Tongue (tissue), 2 donors: ENCODE data around the gene PLCB1. TPM values are rescaled to one million over a fixed set of nuclear protein-coding genes. Genes with fewer than 3 reads are reported as not detected.
"Not testable (repeated sequence)": the region's sequence is repeated elsewhere in the genome, so short reads cannot be mapped to it uniquely, and the experiment has no call there.

Experiments used
- DNase-seq: peaks from one replicate; pipeline ENCODE4 v3.0.0-alpha.2; 2015
- total RNA-seq: library from RNA; depleted of rRNA; stranded (reverse); fragments of >200 nt; gene quantifications from one replicate; pipeline ENCODE4 v1.2.3, GENCODE V29; 2014

PLCB1 gene
- total RNA-seq, 1 donor from 2014 or later = 30.9 TPM

DNA sequence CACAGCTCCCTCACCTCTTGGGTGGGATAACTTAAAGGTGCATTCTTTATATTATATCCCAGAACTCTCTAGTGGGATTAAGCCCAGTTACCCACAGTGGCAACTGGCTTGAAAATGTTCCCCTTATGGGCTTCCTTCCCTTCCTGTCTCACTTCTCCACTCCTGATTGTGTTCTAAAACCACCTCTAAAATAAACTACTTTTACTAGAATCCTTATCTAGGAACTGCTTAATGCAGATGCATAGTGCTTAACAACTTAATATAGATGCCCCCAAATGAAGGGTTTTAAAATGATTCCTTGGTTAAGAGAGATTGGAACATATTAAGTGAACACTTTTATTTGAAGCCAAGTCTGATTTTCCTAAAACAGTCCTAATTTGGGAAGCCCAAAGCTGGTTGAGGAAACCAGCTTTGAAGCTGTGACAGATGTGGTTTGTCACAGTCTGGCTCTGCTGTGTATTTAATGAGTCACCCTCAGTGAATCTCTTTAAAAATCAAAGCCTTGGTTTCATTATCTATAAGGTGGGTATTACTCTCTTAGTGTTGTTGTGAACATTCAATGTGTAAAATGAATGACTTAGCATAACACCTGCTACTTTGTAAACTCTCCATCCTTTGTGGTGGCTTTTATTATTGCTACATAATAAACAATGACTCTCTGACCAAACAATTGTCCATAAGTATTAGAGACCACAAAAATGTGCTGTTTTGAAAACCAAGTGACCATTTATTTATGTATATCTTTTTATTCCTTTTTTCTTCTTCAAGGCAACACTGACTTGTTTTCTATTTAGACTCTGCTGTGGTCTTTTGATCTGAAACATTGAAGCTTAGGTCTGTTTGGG lies 24.4 kb downstream of the PLCB1 start:
- no peak for DNase-seq

DNA sequence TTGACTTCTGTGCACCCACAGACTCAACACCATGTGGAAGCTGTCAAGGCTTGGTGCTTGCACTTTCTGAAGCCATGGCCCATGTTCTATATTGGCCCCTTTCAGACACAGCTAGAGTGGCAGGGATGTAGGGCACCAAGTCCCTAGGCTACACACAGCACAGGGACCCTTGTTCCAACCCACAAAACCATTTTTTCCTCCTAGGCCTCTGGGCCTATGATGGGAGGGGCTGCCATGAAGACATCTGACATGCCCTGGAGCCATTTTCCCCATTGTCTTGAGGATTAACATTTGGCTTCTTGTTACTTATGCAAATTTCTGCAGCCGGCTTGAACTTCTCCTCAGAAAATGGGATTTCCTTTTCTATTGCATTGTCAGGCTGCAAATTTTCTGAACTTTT lies 27.2 kb downstream of the PLCB1 start:
- not testable (repeated sequence) for DNase-seq

- DNase-seq = peak; percentile 7
These were observed 29.4 kb downstream of the PLCB1 start for GRCh38 chr20:8161264-8162071.

DNA sequence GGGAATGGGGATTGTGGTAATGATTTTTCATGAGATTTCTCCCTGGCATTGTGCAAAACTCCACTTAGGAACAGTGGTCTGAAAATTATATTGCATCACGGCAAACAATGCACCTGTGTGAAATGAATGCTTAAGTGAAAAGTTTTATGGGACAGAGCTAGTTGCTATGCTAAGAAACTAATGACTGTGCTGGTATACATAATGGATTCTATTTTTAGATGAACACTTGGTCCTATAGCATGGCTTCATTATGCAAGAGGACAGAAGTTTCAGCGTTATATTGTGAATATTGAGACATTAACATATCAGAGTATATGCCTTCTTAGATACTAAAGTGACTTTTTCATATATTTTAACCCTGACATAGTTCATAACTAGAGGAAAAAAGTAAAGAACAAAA lies 30.5 kb downstream of the PLCB1 start:
- no peak for DNase-seq

DNA sequence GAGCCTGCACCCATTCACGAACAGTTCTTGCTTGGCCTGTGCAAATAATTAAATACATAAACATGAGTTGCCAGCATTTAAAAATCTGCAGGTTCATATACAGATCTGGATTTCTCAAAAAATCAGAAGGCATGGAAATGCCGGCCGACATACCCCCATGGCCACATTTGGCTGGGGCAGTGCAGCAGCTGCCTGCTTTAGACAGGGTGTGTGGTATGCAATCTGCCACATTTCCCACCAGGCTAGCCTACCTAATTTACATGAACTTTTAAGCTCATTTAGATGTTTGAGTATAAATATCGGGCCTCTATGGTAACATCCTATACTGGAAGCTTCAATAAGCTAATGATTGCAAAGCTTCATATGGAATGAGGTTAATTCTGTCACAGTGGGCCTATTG lies 31.5 kb downstream of the PLCB1 start:
- no peak for DNase-seq

- DNase-seq = no peak
These were observed 34.7 kb downstream of the PLCB1 start for GRCh38 chr20:8166730-8167129.

GRCh38 chr20:8168785-8169288 lies 36.8 kb downstream of the PLCB1 start:
- no peak for DNase-seq

GRCh38 chr20:8170921-8171320 lies 38.9 kb downstream of the PLCB1 start:
- no peak for DNase-seq

DNA sequence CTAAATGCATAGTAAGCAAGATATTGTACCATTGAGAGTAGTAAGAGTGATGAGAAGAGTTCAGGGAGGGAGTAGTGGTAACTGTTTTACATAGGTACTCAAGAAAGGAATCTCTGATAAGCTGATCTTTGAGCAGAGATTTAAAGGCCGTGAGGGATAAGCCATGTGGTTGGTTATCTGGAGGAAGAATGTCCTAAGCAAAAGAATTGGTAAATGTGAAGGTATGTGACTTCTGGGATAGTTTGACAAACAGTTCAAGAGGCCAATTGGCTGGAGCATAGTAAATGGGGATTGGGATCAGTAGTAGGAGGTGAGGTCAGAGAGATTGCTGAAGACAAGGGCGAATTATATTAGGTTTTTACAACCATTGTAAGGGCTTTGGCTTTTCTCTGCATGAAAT lies 40.1 kb downstream of the PLCB1 start:
- no peak for DNase-seq

DNA sequence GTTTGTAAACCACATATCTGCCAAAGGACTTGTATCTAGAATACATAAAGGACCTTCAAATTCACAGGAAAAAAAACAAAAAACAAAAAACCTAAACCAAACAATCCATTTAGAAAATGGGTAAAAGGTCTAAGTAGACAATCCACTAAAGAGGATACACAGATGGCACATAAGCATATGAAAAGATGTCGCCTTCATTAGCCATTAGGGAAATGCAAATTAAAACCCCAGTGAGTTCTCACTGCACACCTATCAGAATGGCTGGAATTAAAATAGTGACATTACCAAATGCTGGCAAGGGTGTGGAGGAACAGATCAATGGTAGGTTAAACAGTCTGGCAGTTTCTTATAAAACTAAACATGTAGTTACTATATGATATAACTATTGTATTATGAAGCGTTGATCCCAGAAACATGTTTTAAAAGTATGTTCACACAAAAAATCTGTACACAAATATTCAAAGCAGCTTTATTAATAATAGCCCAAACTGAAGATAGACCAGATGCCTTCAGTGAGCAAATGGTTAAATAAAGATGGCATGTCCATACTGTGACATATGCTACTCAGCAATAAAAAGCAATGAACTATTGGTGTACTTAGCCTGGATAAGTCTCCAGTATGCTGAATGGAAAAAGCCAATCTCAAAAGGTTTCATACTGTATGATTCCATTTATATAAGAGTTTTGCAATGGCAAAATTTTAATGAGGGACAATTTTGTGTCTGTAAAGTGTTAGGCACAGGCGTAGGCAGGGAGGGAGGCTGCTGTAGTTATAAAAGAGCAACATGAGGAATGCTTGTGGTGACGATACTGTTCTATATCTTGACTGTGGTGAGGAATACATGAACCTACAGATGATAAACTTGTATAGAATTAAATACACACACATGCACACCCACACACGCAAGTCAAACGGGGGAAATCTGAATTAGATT lies 43.9 kb downstream of the PLCB1 start:
- DNase-seq = no peak

DNA sequence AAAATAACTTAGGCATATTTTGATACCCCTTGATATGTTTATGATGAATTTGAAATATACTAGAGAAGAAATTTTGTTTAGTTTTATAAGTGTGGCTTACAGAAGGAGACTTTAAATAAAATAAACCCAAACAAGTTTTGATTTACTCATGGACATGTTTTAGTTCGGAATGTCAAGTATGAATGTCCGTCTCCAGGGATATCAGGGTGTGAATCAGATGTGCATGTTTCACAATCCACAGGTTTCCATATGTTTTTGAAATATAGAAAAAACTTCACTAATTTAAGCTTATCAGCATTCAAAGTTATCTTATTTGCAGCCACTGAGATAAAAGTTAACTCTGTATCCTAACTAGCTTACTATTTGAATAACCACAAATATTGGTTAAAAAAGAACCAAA lies 51.5 kb downstream of the PLCB1 start:
- DNase-seq = no peak

- DNase-seq = no peak
These were observed 55.7 kb downstream of the PLCB1 start for GRCh38 chr20:8187740-8188139.

- no peak for DNase-seq
These were observed 58.2 kb downstream of the PLCB1 start for GRCh38 chr20:8190043-8190880.

GRCh38 chr20:8194721-8195120 lies 62.7 kb downstream of the PLCB1 start:
- DNase-seq = no peak

GRCh38 chr20:8196096-8196495 lies 64.0 kb downstream of the PLCB1 start:
- no peak for DNase-seq

DNA sequence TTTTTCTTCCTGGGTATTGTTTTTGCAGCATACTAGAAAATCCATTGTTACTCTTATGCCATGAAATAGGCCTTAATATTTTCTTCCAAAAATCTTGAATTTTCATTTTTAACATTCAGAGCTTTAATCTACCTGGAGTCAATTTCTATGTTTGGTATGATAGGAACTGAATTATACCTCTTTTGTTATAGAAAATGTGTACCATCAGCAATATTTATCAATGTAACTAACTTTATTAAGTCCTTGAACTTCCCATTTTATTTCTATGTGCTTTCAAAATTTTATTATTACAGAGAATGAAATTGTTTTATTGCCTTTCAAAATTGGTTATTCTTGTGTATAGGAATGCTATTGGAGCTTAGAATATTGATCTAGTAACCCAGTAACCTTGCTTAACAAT lies 68.2 kb downstream of the PLCB1 start:
- DNase-seq = no peak

DNA sequence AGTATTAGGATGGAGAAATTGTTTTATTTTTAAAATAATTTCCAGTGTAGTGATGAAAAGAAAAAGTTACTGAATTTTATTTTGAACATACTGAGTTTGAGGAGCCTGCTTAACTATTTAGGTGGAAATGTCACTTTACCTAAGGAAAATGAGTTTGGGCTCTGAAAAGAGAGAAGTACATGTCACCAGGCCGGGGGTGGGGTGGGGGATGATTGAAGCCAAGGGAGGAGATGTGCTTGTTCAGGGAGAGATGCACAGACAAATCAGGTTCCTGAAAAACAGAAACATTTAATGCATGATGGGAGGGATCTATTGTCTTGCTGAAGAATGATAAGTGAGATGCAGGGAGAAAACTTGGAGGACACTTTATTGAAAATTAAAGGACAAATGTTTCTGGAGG lies 71.3 kb downstream of the PLCB1 start:
- DNase-seq = no peak

DNA sequence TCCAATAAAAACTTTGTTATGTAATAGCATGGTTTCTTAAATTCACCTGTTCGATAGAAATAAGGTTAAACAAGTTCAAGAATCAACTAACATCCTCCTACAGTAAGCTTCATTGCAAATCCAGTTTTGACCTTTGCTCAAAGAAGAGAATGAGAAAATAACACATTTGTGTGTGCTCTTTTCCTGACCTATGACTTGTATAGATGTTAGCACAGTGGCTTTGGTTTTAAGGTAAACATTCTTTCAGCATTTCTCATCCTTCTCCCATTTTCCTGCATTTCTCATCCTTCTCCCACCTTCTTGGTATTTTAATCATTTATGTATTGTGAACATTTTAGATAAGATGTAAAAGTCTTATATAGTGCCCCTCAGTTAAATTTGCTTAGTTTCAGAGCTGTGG lies 73.9 kb downstream of the PLCB1 start:
- no peak for DNase-seq

- no peak for DNase-seq
These were observed 76.2 kb downstream of the PLCB1 start for GRCh38 chr20:8208226-8208625.

GRCh38 chr20:8209061-8209460 lies 77.0 kb downstream of the PLCB1 start:
- DNase-seq = no peak

- DNase-seq = no peak
These were observed 78.7 kb downstream of the PLCB1 start for GRCh38 chr20:8210749-8211148.
